OCI-LY3 (cell line): Measurements from ENCODE around the gene RAD50.

ENCODE experiments used
- CTCF ChIP-seq: fragments of 200-600, 300-600 bp; sonication (generic); IDR thresholded peaks from 2 replicates; pipeline ENCODE4 v1.5.1; 2014; ENCODE audit warnings: antibody characterized with exemption, low read length, low read depth
- EZH2phosphoT487 ChIP-seq: fragments of 200-600 bp; shearing (Covaris generic); IDR thresholded peaks from 2 replicates; pipeline ENCODE4 v1.6.1; 2018; ENCODE audit warnings: antibody characterized with exemption, mixed run types, low read depth

- TF ChIP-seq CTCF (no peak), EZH2phosphoT487 (no peak)
Observed at GRCh38 chr5:132681983-132682382, 125.2 kb downstream of the RAD50 start.
